ENCODE measurements around the gene PTPRM.

PTPRM gene

DNA sequence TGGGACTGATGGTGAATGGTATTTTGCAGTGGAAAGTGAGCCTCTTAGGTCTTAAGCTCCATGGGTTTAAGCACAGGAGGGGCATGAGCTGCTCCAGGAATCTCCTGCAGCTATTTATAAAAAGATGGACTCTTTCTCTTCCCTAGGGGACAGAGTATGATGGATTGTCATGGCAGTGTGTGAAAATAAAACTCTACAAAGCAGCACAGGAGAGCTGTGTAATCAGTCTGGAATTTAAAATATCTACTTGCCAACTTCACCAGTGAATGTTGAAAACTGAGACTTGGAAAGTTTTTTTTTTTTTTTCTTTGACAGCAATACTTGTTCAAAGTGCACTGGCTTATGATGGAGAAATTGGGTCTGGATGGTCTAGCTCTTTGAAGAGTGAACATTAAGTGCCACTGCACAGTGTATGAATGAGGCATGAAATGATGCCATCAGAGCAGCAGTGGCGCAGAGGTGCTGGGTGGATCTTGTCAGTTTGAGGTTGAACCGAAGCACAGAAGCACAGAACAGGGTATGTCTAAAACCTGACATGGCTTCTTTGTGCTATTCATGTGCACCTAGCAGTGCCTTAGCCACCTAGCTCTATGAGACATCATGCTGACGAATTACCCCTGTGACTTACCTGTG lies 245.4 kb downstream of the PTPRM start:
- no peak for DNase-seq

DNA sequence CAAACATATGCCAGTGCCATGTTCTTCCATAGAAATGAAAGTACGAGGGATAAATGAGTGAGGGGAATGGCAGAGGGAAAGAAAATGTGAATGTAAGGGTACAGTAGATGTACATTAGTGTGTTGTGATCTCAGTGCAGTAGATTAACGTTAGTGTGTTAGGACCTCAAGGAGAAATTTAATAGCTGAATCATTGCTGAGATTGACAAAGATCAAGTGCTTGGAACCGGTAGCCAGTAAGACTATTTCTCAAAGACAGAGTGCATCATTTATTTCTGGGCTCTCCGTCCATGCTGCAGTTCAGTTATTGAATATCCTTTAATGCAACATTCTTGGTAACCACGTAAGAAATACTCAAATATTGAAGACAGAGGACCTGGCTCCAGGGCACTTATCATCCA lies 246.0 kb downstream of the PTPRM start:
- no peak for DNase-seq

DNA sequence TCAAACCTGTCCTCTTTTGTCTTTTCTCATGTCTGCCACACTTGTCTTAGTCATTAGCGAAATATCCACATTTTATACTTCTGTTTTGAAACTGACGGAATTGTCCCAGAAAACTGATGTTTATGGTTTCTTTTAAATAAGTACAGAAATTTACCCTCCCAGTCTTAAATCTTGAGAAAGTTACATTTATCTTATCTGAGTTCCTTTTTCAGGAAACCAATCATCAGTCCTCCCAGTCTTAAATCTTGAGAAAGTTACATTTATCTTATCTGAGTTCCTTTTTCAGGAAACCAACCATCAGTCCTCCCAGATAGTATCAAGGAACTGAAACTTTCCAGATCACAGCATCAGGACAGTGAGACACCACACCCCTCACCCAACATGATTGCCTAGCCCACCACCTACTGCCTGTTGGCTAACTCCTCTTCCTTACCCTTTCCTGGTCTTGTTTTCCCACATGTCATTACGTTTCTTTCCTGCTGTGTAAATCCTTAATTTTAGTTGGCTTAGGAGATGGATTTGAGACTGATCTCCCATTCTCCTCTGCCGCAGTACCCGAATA lies 247.7 kb downstream of the PTPRM start:
- no peak for DNase-seq

DNA sequence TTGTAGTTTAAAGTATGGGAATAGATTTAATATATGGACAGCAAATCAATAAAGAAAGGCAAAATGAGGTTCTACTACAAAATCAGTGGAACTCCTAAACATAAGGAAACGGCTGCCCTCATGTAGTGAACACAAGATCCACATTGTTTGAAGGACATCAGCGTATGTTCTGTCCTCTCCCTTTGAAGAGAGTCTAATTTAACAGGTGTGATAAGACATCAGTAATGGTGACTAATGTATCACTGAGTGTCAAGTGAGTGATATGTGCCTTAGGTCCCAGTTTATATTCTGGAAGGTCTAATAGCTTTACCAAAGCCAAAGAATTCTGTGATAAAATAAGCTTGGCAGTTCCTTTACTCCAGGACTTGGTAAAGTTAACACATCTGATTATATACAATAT lies 248.7 kb downstream of the PTPRM start:
- no peak for DNase-seq

DNA sequence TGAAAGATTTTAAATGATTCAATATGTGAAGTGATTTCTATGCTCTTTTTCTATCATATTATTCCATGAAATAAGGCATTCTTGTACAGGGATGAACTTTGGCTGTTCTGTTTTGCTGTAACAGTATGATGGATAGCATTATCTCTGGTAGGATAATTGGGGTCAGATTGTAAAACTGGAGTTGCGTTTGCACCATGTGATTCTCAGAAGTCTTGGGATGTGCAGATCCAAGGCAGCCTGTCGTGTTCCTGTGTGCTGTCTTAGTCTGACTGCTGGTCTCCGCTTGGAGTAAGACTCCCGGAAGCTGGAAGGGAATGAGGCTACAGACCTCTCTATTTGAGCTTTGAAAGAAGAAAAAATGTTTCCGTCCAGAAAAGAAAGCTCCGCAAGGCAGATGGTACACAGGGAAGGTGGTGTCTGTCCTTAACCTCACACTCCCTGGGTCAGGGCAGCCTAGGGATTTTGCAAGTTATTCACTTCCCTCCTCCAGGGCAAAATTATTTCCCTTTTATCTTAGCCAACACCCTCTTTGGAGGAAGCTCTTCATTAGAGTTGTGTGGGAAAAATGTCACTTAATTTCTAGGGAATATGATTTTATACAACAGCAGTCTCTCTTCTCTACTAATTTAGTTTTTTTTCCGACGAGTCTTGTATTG lies 250.6 kb downstream of the PTPRM start:
- DNase-seq, result no peak

DNA sequence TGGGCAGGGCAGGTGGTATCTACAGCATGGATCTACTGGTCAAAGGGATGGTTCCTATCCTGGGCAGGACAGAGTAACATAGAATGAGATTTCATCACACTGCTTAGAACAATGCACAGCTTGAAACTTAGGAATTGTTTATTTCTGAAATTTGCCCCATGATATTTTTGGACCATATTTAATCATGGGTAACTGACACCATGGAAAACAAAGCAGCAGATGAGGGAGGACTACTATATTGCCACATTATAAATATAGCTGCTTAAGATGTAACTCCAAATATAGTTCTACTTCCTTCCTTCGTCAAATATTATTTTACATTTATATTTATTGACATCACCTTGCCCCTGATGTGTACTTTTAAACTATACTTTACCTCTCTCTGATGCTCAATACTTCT lies 254.7 kb downstream of the PTPRM start:
- no peak for DNase-seq

DNA sequence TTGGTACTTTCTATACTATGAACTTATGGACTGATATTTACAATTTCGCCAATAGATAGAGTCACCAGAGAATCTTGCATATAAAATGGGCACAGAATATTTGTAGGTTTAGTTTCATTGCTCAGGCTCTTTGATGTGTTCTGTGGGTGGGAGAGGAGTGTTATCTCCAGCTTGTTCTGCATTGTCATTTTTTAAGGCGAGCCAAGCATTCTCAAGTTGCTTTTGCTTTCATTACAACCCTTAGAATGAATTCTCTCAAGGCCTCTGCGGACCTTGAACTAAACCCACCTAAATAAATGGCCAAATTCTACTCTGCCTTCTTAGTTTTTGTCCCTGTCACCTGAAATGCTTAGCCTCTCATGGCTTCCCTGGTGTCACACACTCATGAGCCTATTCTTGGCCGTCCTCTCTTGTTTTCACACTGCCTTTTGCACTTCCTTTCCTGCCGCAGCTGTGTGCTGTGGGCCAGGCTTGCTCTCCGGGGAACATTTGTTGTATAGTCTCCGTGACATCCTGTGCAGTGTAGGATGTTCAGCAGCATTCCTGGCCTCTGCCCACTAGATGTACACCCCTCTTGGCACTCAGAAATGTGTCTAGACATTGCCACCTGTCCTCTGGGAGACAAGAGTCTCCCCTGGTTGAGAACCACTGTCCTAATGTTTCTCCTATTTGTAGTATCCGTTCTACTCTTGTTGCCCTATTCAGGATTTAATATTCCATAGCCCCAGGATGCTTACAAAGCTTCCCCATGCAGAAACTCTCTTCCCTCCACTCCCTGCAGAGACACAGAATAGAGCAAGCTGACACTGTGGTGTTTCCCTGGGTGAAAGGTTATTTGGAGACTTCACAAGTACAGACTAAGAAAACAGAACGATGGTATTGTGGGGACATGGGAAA lies 255.6 kb downstream of the PTPRM start:
- peak in 1 of 2 donors; percentile 2 for DNase-seq

DNA sequence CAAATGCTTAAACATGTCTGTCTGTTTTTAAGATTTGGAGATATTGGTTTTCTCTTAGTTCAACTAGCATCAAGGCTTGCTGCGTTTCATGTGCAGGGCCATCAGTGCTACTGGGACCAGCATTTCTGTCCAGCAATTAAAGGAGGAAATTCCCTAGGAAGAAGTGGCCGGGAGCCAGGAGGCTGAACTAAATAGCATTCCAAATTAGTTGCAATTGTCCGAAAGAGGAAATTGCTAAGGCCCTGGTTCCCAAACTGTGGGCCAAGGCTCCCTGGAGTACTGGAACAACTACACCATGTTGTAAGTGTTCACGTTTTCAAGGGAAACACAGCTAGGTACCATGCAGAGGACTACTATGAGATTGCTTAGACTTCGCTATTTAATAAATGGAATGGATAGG lies 257.9 kb downstream of the PTPRM start:
- no peak for DNase-seq

DNA sequence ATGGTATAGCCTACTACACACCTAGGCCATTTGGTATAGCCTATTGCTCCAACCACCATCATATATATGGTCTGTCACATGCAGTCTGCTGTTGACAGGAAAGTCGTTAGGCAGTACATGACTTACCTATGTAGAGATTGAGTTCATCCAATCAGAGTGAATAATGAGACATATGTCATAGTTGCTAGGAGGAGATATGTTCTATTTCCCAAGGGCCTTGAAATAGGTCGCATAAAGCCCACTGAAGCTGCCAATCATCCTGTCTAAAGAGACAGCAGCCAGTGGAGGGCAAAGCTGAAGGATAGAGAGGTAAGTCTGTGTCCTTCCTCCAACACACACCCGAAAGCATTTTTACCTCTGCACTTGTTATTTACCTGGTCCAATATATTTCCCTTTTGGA lies 263.4 kb downstream of the PTPRM start:
- DNase-seq, result peak in 1 of 2 donors; percentile 1

DNA sequence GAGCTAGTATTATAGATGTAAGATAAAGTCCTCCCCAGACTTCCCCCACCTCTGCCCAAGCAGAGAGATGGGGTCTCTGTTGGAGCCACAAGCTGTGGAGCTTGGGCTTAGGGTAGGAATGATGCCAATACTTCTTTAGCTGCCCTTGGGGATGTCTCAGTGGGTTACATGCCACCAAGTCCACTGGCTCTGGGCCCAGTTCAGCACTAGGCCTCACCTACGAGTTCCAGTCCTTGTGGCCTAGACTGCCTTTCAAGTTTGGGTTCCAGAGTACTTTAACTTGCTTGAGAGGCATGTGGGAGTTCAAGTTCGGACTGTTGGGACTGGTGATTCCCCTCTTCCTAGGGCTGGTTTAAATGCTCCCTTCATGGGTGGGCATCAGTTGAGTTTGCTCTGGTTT lies 272.4 kb downstream of the PTPRM start:
- no peak for DNase-seq

DNA sequence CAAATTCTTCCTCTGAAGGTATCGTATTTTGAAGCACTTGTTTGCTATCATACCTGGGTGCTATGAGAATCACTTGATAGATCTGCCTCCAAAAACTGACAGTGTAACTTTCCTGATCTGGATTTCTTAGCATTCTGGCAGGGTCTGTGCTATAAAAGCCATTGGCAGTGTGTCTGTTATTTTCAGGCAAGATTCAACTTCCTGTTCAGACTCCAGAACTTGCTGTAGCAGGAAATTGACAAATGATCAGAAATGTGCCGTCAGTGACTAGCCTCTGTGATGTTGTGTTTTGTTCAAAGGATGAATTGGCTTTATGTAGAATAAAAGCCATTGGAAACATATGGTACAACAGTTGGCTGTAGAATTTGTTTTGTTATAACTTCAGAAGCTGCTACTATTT lies 273.3 kb downstream of the PTPRM start:
- DNase-seq, result no peak

DNA sequence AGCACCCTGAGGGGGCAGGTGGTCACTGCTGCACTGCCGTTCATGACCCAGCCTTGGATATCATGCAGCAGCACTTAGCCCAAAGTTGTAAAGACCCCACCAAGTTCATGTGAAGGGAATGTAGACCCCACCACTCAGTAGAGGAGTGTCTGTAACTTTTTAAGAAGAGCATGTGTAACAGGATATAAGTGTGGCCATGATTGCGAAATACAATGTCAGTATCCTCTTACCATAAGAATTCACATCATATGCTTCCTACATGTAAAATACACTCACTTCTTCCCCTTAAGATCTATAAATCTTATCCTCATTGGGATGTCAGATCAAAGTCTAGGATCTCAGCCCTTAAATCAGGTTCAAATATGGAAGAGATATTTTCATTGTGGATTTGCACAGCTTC lies 276.9 kb downstream of the PTPRM start:
- no peak for DNase-seq

DNA sequence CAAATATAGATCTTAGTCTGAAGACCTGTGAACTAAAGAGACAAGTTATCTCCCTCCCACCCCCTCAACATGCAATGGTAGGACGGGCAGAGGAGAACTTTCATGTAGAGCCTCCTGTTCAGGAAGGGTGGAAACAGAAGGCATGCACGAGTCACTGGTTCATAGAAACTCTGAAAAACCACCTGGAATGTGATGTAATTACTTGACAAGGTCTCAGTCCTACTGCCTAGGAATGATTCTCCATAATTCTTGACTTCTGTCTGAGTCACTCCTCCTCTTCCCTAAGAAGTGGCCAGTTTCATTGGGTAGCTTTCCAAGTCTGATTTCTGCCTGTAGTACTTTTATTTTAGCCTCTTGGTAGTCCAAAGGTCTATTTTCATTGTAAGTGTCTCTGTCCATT lies 277.3 kb downstream of the PTPRM start:
- DNase-seq, result no peak

DNA sequence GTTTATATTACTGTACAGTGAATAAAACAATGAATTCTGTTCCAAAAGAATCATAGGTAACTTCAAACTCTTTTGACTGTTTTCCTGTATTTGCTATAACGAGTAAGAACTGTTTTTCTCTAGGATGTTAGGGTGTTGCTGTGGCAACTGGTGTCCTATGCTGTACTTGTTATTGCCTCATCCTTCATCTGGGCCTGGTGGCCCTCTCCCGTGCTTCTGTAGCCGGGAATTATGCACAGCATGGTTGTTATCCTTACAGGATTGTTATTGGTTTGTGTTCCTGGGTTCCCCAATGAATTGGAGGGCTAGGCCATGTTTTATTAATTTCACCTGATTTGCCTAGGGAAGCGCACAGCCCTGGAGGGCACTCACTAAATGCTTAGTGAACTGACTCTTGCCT lies 279.2 kb downstream of the PTPRM start:
- no peak for DNase-seq

DNA sequence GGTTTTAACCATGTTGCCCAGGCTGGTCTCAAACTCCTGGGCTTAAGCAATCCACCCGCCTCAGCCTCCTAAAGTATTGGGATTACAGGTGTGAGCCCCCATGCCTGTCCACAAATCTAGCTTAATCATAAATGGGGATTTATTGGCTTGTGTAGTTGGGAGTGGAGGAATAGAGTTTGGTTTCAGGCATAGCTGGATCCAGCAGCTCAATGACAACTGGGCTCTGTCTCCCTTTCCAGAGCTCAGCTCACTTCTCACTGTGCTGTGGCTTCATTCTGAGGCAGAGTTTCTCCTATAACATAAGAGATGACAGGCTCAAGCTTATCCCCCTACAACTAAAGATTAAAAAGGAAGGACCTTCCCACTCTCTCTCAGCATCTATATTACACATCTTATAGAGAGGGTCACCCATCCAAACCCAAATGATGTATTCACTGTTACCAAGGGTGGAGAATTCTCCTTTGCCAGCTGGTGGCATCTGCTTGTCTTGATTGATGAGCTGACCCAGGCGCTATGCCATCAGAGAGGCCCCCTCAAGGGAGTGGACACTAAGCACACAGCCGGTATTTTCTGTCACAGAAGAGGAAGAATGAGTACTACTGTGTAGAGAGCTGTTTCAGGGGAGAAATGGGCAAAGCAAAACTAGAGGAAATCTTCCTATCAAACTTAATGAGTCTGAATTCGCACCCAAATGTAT lies 280.4 kb downstream of the PTPRM start:
- no peak for DNase-seq

DNA sequence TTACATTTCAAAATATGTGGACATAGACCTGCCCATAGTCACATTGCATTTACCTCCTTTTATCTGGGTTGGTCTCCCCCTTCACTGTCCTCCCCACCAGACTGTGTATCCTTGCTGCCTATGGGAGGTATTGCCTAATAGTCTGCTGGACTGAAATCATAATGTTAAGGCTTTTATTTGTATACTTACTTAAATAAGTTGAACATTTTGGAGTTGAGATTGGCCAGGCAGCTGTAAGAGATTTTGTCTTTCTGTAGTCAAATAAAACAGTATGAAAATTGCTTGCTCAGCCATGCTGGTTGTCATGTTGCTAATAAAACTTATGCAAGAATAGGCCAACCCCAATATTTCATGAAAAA lies 280.9 kb downstream of the PTPRM start:
- no peak for DNase-seq

DNA sequence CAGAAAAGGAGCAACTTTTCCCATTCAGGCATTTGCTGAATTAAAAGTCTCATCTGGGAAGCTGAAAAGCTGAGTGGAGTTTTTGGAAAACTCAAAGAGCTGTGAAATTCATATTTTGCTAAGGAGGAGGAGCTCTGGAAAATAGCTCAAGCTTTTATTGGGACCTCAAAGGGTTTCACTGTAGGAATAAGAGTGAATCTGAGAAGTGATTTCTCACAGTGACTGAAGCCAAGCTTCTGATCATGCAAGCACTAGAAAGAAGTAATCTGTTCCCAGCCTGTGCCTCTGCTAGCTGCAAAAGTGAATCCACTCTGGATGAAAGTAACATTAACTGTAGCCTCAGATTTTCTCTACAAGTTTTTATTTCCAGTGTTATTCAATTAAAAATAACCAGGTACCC lies 283.3 kb downstream of the PTPRM start:
- DNase-seq, result no peak

DNA sequence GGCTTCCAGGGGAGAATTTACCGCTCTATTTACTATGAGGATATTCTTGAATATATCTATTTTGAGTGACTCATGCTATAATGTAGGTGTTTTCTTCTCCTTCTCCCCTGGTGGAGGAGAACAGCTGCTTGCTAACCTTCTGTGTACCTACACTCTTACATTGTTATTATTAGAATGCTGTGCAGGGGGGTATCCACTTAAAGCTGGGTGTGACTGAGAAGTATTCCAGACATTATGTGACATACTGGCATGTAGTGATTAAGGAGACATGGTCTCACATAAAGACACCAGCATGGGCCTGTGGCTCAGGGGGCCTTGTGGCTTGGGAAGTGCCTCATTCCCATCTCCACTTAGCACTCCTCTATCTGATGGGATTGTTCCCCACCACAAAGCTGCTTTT lies 287.9 kb downstream of the PTPRM start:
- no peak for DNase-seq

DNA sequence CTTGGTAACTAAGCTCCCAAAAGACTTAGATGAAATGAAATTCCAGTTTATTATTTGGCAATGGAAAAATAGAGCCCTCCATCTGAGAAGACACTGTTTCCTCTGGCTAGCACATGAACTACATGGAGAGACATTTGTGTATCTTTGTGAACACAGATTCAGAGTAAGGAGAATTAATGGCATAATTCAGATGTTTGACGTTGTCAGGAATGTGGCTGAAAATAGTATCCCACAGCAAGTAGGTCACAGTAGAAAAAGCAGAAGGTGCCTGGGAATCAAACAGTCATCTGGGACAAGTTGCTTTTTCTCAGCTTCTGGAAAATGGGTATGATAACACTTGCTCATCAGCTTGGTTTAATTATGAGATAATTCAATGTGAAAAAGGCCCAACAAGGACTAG lies 288.6 kb downstream of the PTPRM start:
- DNase-seq, result no peak

DNA sequence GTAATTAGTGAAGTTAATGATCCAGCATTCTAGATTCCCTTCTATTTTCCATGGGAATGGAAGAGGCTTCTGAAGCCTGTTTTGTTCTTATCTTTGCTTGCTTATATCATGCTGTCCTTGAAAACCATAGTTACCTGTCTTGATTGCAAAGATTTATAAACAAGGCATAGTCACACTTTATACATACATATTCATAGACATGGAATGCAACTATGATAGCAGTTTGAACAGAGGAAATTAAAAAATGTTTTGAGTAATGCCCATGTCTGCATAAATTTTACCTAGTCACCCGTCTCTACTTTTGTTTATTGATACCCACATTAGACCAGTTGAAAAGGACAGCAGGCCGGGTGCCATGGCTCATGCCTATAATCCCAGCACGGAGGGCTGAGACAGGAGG lies 289.0 kb downstream of the PTPRM start:
- DNase-seq, result no peak

DNA sequence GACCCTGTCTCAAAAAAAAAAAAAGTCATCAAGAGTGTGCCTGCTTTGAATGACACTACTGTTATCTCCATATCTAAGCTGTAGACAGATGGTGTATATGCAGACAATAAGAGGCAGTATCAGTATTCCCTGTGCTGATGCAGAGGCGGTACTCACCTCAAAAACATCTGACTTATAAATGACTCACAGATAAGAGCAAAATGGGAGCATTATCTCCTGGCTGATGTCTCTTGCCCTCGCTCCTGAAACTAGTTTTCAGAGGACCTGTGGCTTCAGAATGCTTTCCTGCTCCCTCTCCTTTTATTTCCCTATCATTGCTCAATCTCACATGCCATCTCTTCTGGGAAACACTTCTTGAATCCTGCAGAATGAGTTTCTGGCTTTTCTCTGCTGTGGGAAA lies 289.6 kb downstream of the PTPRM start:
- DNase-seq, result no peak

DNA sequence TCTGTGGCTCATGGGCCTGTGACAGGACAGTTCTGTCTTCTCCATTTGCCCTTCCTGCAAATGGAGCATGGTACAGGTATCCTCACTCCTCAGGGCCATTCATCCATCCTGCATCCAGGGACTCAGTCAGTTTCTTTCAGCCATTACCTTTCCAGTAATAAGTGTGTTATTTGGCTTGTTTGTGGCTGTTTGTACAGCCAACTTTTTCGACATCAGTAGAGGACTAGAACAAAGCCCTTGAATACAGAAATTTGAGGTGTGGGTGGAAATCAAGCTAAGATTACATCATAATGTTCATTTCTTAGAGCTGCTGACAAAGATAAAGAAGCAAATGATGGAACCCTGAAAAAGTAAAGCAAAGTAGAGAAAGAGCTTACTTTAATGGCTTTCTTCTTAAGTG lies 290.4 kb downstream of the PTPRM start:
- DNase-seq, result no peak

DNA sequence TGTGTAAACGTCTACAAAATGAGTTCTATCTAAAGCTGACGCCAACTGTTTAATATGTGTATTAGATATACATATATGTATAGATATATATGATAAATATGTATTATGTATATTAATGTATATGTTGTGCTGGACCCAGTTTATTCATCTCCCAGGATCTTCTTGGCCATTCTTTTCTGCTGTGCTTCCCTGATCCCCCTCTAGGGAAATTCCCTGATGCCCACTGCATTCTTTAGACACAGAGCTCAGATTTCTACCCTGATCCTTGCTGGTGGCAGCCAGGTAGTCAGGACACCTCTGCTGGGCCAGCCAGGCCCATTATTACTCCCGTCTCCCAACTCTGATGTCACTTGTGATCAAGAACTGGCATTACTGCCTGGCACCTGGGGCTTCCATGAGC lies 292.0 kb downstream of the PTPRM start:
- DNase-seq, result no peak
